Tibial nerve (tissue), 4 donors: Measurements from ENCODE around the gene KLHL42. TPM values are rescaled to one million over a fixed set of nuclear protein-coding genes. Genes with fewer than 3 reads are reported as not detected.

ENCODE experiments used
- DNase-seq, 2 donors: peaks; one replicate each; pipeline ENCODE4 v3.0.0-alpha.2; 2019; ENCODE audit warnings: low spot score in 2 of 2
- H3K27ac ChIP-seq, 4 donors: fragments of 200-600 bp; sonication (generic) in 3 of 4; one replicate each; pipeline ENCODE4 v1.5.1; 2017 to 2019; ENCODE audit warnings: mild to moderate bottlenecking in 1 of 4
- H3K27me3 ChIP-seq, 2 donors: fragments of 200-600 bp; sonication (generic) in 1 of 2; one replicate each; pipeline versions ENCODE4 v1.5.1 to v1.6.0; 2017 to 2019
- H3K36me3 ChIP-seq, 3 donors: fragments of 200-600 bp; sonication (generic); one replicate each; pipeline ENCODE4 v1.5.1; 2018 to 2019
- H3K4me1 ChIP-seq, 4 donors: fragments of 200-600 bp; sonication (generic) in 3 of 4; one replicate each; pipeline ENCODE4 v1.5.1; 2017 to 2019
- H3K4me3 ChIP-seq, 4 donors: fragments of 200-600 bp; sonication (generic) in 3 of 4; one replicate each; pipeline ENCODE4 v1.5.1; 2017 to 2019; ENCODE audit warnings: mild to moderate bottlenecking in 1 of 4, moderate library complexity in 1 of 4
- H3K9me3 ChIP-seq, 4 donors: fragments of 200-600 bp; sonication (generic) in 3 of 4; one replicate each; pipeline ENCODE4 v1.5.1; 2017 to 2019
- CTCF ChIP-seq, 5 experiments: fragments of 200-600 bp in 3 of 5; fragments of 450-650 bp in 2 of 5; sonication (generic) in 3 of 5; IDR thresholded peaks; one replicate each; pipeline ENCODE4 v1.5.1; 2016 to 2019; ENCODE audit warnings: antibody characterized with exemption in 5 of 5, mild to moderate bottlenecking in 3 of 5, moderate library complexity in 2 of 5
- EP300 ChIP-seq, 2 donors: sonication (generic); formaldehyde crosslinking; IDR thresholded peaks; one replicate each; pipeline ENCODE4 v1.6.1; 2017; ENCODE audit warnings: antibody characterized with exemption in 2 of 2, mild to moderate bottlenecking in 1 of 2
- POLR2A ChIP-seq, 2 donors: fragments of 450-650 bp; IDR thresholded peaks; one replicate each; pipeline ENCODE4 v1.6.1; 2017; ENCODE audit warnings: antibody characterized with exemption in 2 of 2, mild to moderate bottlenecking in 2 of 2, moderate library complexity in 2 of 2
- WGBS, 2 donors: methylation state at CpG; one replicate each; pipeline ENCODE4 v1.1.5; 2018; 5-methylcytosine and 5-hydroxymethylcytosine counted together
- total RNA-seq, 4 donors: library from RNA; depleted of rRNA; stranded (reverse); fragments of >200 nt; gene quantifications; one replicate each; pipeline ENCODE4 v1.1.0, GENCODE V29; 2016

KLHL42 gene
- total RNA-seq, 4 donors from 2014 or later, result 35.2 to 49.2 (median 42.2) TPM

GRCh38 chr12:27814851-27815591, 35.0 kb downstream of the KLHL42 start:
- no peaks in the 10 kb centered on the region for H3K36me3 ChIP-seq
- no peaks in the 10 kb centered on the region for H3K9me3 ChIP-seq
- WGBS, 2 donors, result 42 to 47% methylated on average over 3 of the region's 3 CpGs
- no peak for TF ChIP-seq POLR2A (IDR thresholded peaks at IDR 0.05)
- no peak for TF ChIP-seq EP300 (IDR thresholded peaks at IDR 0.05)
- no peak for TF ChIP-seq CTCF (IDR thresholded peaks at IDR 0.05)
- H3K27ac ChIP-seq, result no peak overlapping the region
- no peak for DNase-seq
- H3K4me1 ChIP-seq, result no peaks in the 10 kb centered on the region
- no peaks in the 10 kb centered on the region for H3K27me3 ChIP-seq
- no peak overlapping the region for H3K4me3 ChIP-seq

- TF ChIP-seq POLR2A (IDR thresholded peaks at IDR 0.05) (no peak), EP300 (IDR thresholded peaks at IDR 0.05) (no peak), CTCF (IDR thresholded peaks at IDR 0.05) (no peak)
Observed at GRCh38 chr12:27817766-27818165, 37.7 kb downstream of the KLHL42 start.

GRCh38 chr12:27818401-27818918, 38.4 kb downstream of the KLHL42 start:
- Histone ChIP-seq H3K9me3 (no peaks in the 10 kb centered on the region), H3K27me3 (no peaks in the 10 kb centered on the region), H3K4me3 (no peak overlapping the region), H3K4me1 (peaks cover 0 to 10% (median 3%) of the 10 kb centered on the region in 4 donors), H3K36me3 (no peaks in the 10 kb centered on the region), H3K27ac (no peak overlapping the region)
- no peak for TF ChIP-seq EP300 (IDR thresholded peaks at IDR 0.05)
- TF ChIP-seq POLR2A (IDR thresholded peaks at IDR 0.05), result no peak
- 78 to 81% methylated on average over 7 of the region's 7 CpGs for whole genome bisulfite sequencing, 2 donors
- no peak for DNase-seq

More at GRCh38 chr12:27817766-27818165, 37.7 kb downstream of the KLHL42 start:
- no peaks in the 10 kb centered on the region for H3K9me3 ChIP-seq
- H3K4me1 ChIP-seq, result peaks cover 0 to 10% (median 3%) of the 10 kb centered on the region in 4 donors
- no peaks in the 10 kb centered on the region for H3K27me3 ChIP-seq
- no peak for DNase-seq
- H3K27ac ChIP-seq, result no peak overlapping the region
- WGBS, 2 donors, result 85% methylated on average over 4 of the region's 4 CpGs
- H3K4me3 ChIP-seq, result no peak overlapping the region
- H3K36me3 ChIP-seq, result no peaks in the 10 kb centered on the region

- no peak for DNase-seq
- Histone ChIP-seq H3K27me3 (no peaks in the 10 kb centered on the region), H3K4me3 (no peak overlapping the region), H3K9me3 (no peaks in the 10 kb centered on the region), H3K36me3 (no peaks in the 10 kb centered on the region), H3K27ac (no peak overlapping the region), H3K4me1 (peaks cover 0 to 10% (median 3%) of the 10 kb centered on the region in 4 donors)
- TF ChIP-seq CTCF (IDR thresholded peaks at IDR 0.05) (no peak), EP300 (IDR thresholded peaks at IDR 0.05) (no peak), POLR2A (IDR thresholded peaks at IDR 0.05) (no peak)
- 67 to 84% methylated on average over 5 of the region's 5 CpGs for WGBS, 2 donors
Observed at GRCh38 chr12:27820564-27820963, 40.5 kb downstream of the KLHL42 start.

GRCh38 chr12:27821259-27821973, 41.4 kb downstream of the KLHL42 start:
- H3K36me3 ChIP-seq, result no peaks in the 10 kb centered on the region
- H3K27ac ChIP-seq, result no peak overlapping the region
- peaks cover 0 to 10% (median 3%) of the 10 kb centered on the region in 4 donors for H3K4me1 ChIP-seq
- H3K9me3 ChIP-seq, result no peaks in the 10 kb centered on the region
- 16% methylated on average over 7 of the region's 7 CpGs for WGBS, 2 donors
- H3K27me3 ChIP-seq, result no peaks in the 10 kb centered on the region
- peak in 1 of 2 donors; percentile 88 for DNase-seq
- TF ChIP-seq POLR2A (IDR thresholded peaks at IDR 0.05) (no peak), CTCF (IDR thresholded peaks at IDR 0.05) (peak; percentile 70 to 81 (median 72)), EP300 (IDR thresholded peaks at IDR 0.05) (no peak)
- no peak overlapping the region for H3K4me3 ChIP-seq
